Loucy (cell line): ENCODE data around the gene MAN2A1.

ENCODE experiments used
- H2AFZ ChIP-seq: fragments of 200-600 bp; sonication (generic); 2 replicates; pipeline ENCODE4 v1.6.0; 2016; ENCODE audit warnings: antibody characterized with exemption, mild to moderate bottlenecking, low read length, moderate library complexity
- H3F3A ChIP-seq: fragments of 200-600 bp; 2 replicates; pipeline ENCODE4 v1.6.0; 2016; ENCODE audit warnings: antibody characterized with exemption, low read depth, mild to moderate bottlenecking
- H3K27me3 ChIP-seq: fragments of 200-600 bp; sonication (generic); 2 replicates; pipeline ENCODE4 v1.6.1; 2014; ENCODE audit warnings: low read length, mild to moderate bottlenecking; ENCODE audit not compliant: insufficient read depth, poor library complexity, severe bottlenecking
- H3K36me3 ChIP-seq: fragments of 200-600 bp; sonication (generic); 2 replicates; pipeline ENCODE4 v1.6.1; 2016; ENCODE audit warnings: low read length; ENCODE audit not compliant: insufficient read depth
- H3K4me1 ChIP-seq: fragments of 200-600 bp; sonication (generic); 2 replicates; pipeline ENCODE4 v1.5.1; 2014; ENCODE audit warnings: low read length, mild to moderate bottlenecking; ENCODE audit not compliant: insufficient read depth, poor library complexity, severe bottlenecking
- H3K4me2 ChIP-seq: fragments of 200-600 bp; sonication (generic); 2 replicates; pipeline ENCODE4 v1.6.0; 2014; ENCODE audit warnings: antibody characterized with exemption, low read length, low read depth, mild to moderate bottlenecking; ENCODE audit not compliant: poor library complexity, severe bottlenecking
- H3K4me3 ChIP-seq: fragments of 200-600 bp; sonication (generic); 2 replicates; pipeline ENCODE4 v1.5.1; 2014; ENCODE audit warnings: low read length, mild to moderate bottlenecking, mixed read lengths; ENCODE audit not compliant: poor library complexity, severe bottlenecking
- H3K79me2 ChIP-seq: fragments of 200-600 bp; sonication (generic); 2 replicates; pipeline ENCODE4 v1.6.1; 2014; ENCODE audit warnings: low read length; ENCODE audit not compliant: insufficient read depth
- H3K9ac ChIP-seq: fragments of 200-600 bp; sonication (generic); 2 replicates; pipeline ENCODE4 v1.6.0; 2014; ENCODE audit warnings: mild to moderate bottlenecking, low read depth, low read length, moderate library complexity; ENCODE audit not compliant: poor library complexity, severe bottlenecking
- H3K9me2 ChIP-seq: fragments of 200-600 bp; sonication (generic); replicated peaks from 2 replicates; pipeline ENCODE4 v1.6.1; 2016; ENCODE audit warnings: low read depth, low read length, mixed read lengths
- H3K9me3 ChIP-seq: fragments of 200-600 bp; sonication (generic); 2 replicates; pipeline ENCODE4 v1.6.1; 2014; ENCODE audit warnings: mild to moderate bottlenecking, antibody characterized with exemption, low read length, low read depth; ENCODE audit not compliant: insufficient read depth
- H4K20me1 ChIP-seq: fragments of 200-600 bp; sonication (generic); 2 replicates; pipeline ENCODE4 v1.6.0; 2014; ENCODE audit warnings: antibody characterized with exemption, low read length, mild to moderate bottlenecking; ENCODE audit not compliant: insufficient read depth, poor library complexity, severe bottlenecking
- EZH2phosphoT487 ChIP-seq: fragments of 200-600 bp; IDR thresholded peaks from 2 replicates; pipeline ENCODE4 v1.6.1; 2018; ENCODE audit warnings: antibody characterized with exemption, mild to moderate bottlenecking, moderate library complexity, borderline replicate concordance
- TF ChIP-seq, protein P1 (sequence below): fragments of 200-600 bp; sonication (generic); conservative IDR thresholded peaks from 2 replicates; pipeline ENCODE4 v1.5.1; 2014; ENCODE audit warnings: mild to moderate bottlenecking, antibody characterized with exemption, low read length

The MAN2A1 gene

DNA sequence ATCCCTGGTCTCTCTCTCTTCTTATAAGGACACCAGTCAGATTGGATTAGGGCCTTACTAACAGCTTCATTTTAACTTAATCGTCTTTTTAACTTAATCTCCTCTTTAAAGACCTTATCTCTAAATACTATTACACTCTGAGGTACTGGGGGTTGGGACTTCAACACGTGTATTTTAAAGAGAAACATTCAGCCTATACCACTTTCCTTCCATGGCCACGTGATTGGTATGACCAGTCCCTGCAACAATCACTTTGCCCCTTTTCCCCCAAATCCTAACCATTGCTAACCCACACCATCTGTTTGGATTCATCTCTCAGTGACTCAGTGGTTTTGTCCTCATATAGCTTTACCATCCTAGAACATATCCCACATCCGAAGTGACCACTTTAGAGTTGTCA, 3.8 kb upstream of the MAN2A1 start:
- H3K36me3 ChIP-seq, result no peaks in the 10 kb centered on the region
- no peaks in the 10 kb centered on the region for H3K9me2 ChIP-seq
- no peak for TF ChIP-seq EZH2phosphoT487
- TF ChIP-seq, protein P1, sequence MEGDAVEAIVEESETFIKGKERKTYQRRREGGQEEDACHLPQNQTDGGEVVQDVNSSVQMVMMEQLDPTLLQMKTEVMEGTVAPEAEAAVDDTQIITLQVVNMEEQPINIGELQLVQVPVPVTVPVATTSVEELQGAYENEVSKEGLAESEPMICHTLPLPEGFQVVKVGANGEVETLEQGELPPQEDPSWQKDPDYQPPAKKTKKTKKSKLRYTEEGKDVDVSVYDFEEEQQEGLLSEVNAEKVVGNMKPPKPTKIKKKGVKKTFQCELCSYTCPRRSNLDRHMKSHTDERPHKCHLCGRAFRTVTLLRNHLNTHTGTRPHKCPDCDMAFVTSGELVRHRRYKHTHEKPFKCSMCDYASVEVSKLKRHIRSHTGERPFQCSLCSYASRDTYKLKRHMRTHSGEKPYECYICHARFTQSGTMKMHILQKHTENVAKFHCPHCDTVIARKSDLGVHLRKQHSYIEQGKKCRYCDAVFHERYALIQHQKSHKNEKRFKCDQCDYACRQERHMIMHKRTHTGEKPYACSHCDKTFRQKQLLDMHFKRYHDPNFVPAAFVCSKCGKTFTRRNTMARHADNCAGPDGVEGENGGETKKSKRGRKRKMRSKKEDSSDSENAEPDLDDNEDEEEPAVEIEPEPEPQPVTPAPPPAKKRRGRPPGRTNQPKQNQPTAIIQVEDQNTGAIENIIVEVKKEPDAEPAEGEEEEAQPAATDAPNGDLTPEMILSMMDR, result no peak
- peaks cover 5% of the 10 kb centered on the region for H4K20me1 ChIP-seq
- H3K9ac ChIP-seq, result no peak overlapping the region
- H3F3A ChIP-seq, result no peaks in the 10 kb centered on the region
- H3K79me2 ChIP-seq, result peaks cover 8% of the 10 kb centered on the region; the same call in 1 of the 2 replicates
- H3K27me3 ChIP-seq, result no peaks in the 10 kb centered on the region
- no peak overlapping the region for H2AFZ ChIP-seq
- H3K4me2 ChIP-seq, result no peak overlapping the region
- no peaks in the 10 kb centered on the region for H3K9me3 ChIP-seq
- no peak overlapping the region for H3K4me3 ChIP-seq
- H3K4me1 ChIP-seq, result no peaks in the 10 kb centered on the region

DNA sequence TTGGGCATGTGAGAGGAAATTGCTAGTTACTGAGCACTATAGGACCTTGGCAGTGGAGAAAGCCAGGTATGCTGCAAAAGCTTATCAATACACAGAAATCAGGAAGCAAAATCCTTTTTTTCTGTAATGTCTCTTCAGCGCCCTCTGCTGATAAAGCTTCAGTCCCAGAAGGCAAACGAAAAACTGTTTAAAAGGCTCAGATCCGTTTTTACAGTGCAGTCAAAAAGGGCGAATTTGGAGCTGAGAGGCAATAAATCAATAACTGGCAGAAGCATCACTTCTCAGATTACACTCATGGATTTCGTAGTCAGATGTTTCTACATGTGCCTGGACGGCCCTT, 1.1 kb upstream of the MAN2A1 start:
- H3K36me3 ChIP-seq, result no peaks in the 10 kb centered on the region
- H3K4me3 ChIP-seq, result peak overlapping the region; percentile 90
- no peaks in the 10 kb centered on the region for H3K9me2 ChIP-seq
- H3K9me3 ChIP-seq, result no peaks in the 10 kb centered on the region
- no peaks in the 10 kb centered on the region for H3K27me3 ChIP-seq
- peak overlapping the region; percentile 97 for H2AFZ ChIP-seq
- peaks cover 35% of the 10 kb centered on the region for H3K79me2 ChIP-seq
- H4K20me1 ChIP-seq, result peaks cover 24% of the 10 kb centered on the region
- H3K4me1 ChIP-seq, result peaks cover 5% of the 10 kb centered on the region
- TF ChIP-seq EZH2phosphoT487, result no peak
- TF ChIP-seq, protein P1, result peak; percentile 76
- H3K4me2 ChIP-seq, result peak overlapping the region; percentile 67
- H3F3A ChIP-seq, result no peaks in the 10 kb centered on the region
- H3K9ac ChIP-seq, result peak overlapping the region; percentile 87

DNA sequence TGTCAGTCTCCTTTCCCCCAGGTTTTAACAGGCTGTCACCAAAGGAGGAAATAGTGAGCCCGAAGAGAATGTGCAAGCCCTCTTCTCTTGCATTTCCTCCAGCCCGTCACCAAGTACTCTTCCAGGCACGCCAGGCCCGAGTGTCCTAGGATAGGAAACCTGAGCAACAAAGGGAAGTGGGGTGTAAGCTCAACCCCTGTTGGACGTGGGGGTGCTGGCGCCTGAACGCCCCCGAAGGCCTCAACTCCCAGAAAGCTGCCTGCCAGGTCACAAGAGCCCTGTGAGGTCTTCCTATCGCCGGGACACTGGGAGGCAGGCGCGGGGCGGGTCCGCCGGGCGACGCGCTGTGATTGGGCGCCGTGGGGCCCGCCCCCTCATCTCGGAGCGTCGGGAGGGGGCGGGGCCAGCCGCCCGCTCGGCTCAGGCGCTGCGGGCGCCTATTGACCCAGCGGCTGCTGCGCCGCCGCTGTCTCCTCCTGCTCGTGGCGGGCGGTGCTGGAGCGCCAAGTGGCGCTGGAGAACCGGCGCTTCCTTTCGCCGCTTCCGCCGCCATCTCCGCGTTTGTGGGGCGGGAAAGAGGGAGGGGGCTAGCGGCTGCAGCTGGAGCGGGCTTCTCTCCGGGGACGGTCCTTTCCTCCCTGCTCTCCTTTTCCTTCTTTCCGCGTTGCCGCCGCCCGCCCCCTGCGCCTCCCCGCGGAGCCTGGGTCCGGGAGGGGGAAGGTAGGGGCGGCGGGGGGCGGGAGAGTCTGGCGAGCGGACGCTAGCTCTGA, 572 bp upstream of the MAN2A1 start:
- Histone ChIP-seq H3K79me2 (peaks cover 41% of the 10 kb centered on the region), H3K9me3 (no peaks in the 10 kb centered on the region), H4K20me1 (peaks cover 28% of the 10 kb centered on the region), H3K9me2 (no peaks in the 10 kb centered on the region), H2AFZ (peak overlapping the region; percentile 97), H3K4me2 (peak overlapping the region; percentile 93), H3K9ac (peak overlapping the region; percentile 87), H3F3A (no peaks in the 10 kb centered on the region), H3K4me3 (peak overlapping the region; percentile 90), H3K36me3 (no peaks in the 10 kb centered on the region), H3K27me3 (no peaks in the 10 kb centered on the region), H3K4me1 (peaks cover 8% of the 10 kb centered on the region)
- TF ChIP-seq EZH2phosphoT487, result no peak
- TF ChIP-seq, protein P1, result no peak
